GM12878 (cell line): ENCODE data around the gene C11orf97. TPM values are rescaled to one million over a fixed set of nuclear protein-coding genes. Genes with fewer than 3 reads are reported as not detected.

Experiments
- ATAC-seq: fragments of 200-7000 bp; cut with Tn5 transposase; 3 replicates; pipeline ENCODE4 v1.9.1; 2020; ENCODE audit warnings: mild to moderate bottlenecking, moderate library complexity
- BruUV-seq: library from RNA; stranded (reverse); fragments of 400-500 nt; replicated peaks from 2 replicates; lab custom pipeline; 2021; lab: Mats Ljungman, UMichigan
- CTCF ChIA-PET: fragments of 300-600 bp; sonication (Branson Sonifier 250); formaldehyde crosslinking; extraction: SDS; loops from one replicate; lab custom pipeline; 2021; ENCODE audit warnings: inconsistent platforms; lab: Yijun Ruan, JAX
- POLR2A ChIA-PET: fragments of 350-600 bp; formaldehyde crosslinking; extraction: SDS; loops from one replicate; lab custom pipeline; 2021; ENCODE audit warnings: inconsistent platforms; lab: Charles Lee
- RAD21 ChIA-PET: fragments of 300-600 bp; sonication (Branson Sonifier 250); formaldehyde crosslinking; loops from one replicate; lab custom pipeline; 2023; ENCODE audit warnings: antibody characterized with exemption; ENCODE audit not compliant: unreplicated experiment; lab: Charles Lee
- SMC1A ChIA-PET: fragments of 300-600 bp; sonication (Branson Sonifier 250); formaldehyde crosslinking; loops from one replicate; lab custom pipeline; 2023; ENCODE audit not compliant: unreplicated experiment, uncharacterized antibody; lab: Charles Lee
- DNase-seq: peaks from one replicate; pipeline ENCODE4 v3.0.0-alpha.2; 2011; ENCODE audit warnings: low read depth, low spot score
- FAIRE-seq: peaks from 3 replicates; lab custom pipeline; 2011; peaks lifted over from hg19 to GRCh38; lab: Jason Lieb, UNC
- H2AFZ ChIP-seq: 2 replicates; pipeline ENCODE4 v1.6.0; 2011; ENCODE audit warnings: low read depth, low read length, control low read depth; ENCODE audit not compliant: control insufficient read depth
- H3K27ac ChIP-seq: 2 replicates; pipeline ENCODE4 v1.5.1; 2011; ENCODE audit warnings: control low read depth; ENCODE audit not compliant: control insufficient read depth, insufficient read depth
- H3K27me3 ChIP-seq, 2 experiments: replicated peaks in 1 of 2; 2 replicates each; pipeline versions ENCODE4 v1.6.0 to v1.6.1; 2011; ENCODE audit warnings: low read length in 1 of 2; ENCODE audit not compliant: control insufficient read depth in 2 of 2, insufficient read depth in 2 of 2
- H3K36me3 ChIP-seq, 2 experiments: 2 replicates each; pipeline ENCODE4 v1.5.1; 2011; ENCODE audit warnings: low read length in 1 of 2; ENCODE audit not compliant: control insufficient read depth in 2 of 2, insufficient read depth in 2 of 2
- H3K4me1 ChIP-seq: 2 replicates; pipeline ENCODE4 v1.6.1; 2011; ENCODE audit warnings: mild to moderate bottlenecking, low read length, moderate library complexity, mixed read lengths; ENCODE audit not compliant: control insufficient read depth, insufficient read depth
- H3K4me2 ChIP-seq: 2 replicates; pipeline ENCODE4 v1.6.0; 2011; ENCODE audit warnings: control low read depth; ENCODE audit not compliant: control insufficient read depth, insufficient read depth
- H3K4me3 ChIP-seq: fragments of 200-600 bp; sonication (generic); 2 replicates; pipeline ENCODE4 v1.5.1; 2016
- H3K79me2 ChIP-seq: 2 replicates; pipeline ENCODE4 v1.6.0; 2011; ENCODE audit warnings: low read length; ENCODE audit not compliant: control insufficient read depth, insufficient read depth
- H3K9ac ChIP-seq: 2 replicates; pipeline ENCODE4 v1.8.0; 2011; ENCODE audit warnings: low read length, control low read depth, mixed read lengths; ENCODE audit not compliant: control insufficient read depth, insufficient read depth
- H3K9me3 ChIP-seq: replicated peaks from 3 replicates; pipeline ENCODE4 v1.5.1; 2011; ENCODE audit warnings: mild to moderate bottlenecking, low read length; ENCODE audit not compliant: control insufficient read depth, insufficient read depth
- H4K20me1 ChIP-seq: 2 replicates; pipeline ENCODE4 v1.6.0; 2011; ENCODE audit not compliant: control insufficient read depth, insufficient read depth
- ASH2L ChIP-seq: fragments of 300-600, 200-600 bp; sonication (generic); IDR thresholded peaks from 2 replicates; pipeline ENCODE4 v1.6.1; 2017; ENCODE audit warnings: low read depth, mild to moderate bottlenecking, borderline replicate concordance
- CBX3 ChIP-seq: fragments of 200-600 bp; sonication (generic); IDR thresholded peaks from 2 replicates; pipeline ENCODE4 v1.6.1; 2016; ENCODE audit warnings: low read depth, borderline replicate concordance
- CREB1 ChIP-seq: IDR thresholded peaks from 2 replicates; pipeline ENCODE4 v1.6.1; 2012; ENCODE audit warnings: low read depth, mild to moderate bottlenecking, inconsistent platforms
- EED ChIP-seq: sonication (generic); IDR thresholded peaks from 2 replicates; pipeline ENCODE4 v1.6.1; 2016; ENCODE audit warnings: antibody characterized with exemption, low read depth
- EP300 ChIP-seq, 2 experiments: fragments of 150-350 bp in 1 of 2; IDR thresholded peaks; 2 replicates each; pipeline ENCODE4 v1.6.1; 2011 to 2012; ENCODE audit warnings: low read depth in 2 of 2, low read length in 2 of 2, borderline replicate concordance in 1 of 2, improper control_type of control experiment in 1 of 2, inconsistent platforms in 1 of 2; ENCODE audit not compliant: control insufficient read depth in 1 of 2
- PML ChIP-seq: IDR thresholded peaks from 2 replicates; pipeline ENCODE4 v1.6.1; 2012; ENCODE audit warnings: low read length, inconsistent platforms
- RAD51 ChIP-seq: fragments of 450-650 bp; IDR thresholded peaks from 2 replicates; pipeline ENCODE4 v1.6.1; 2016; ENCODE audit warnings: moderate library complexity, mild to moderate bottlenecking, inconsistent platforms
- SMARCA5 ChIP-seq: fragments of 450-650 bp; IDR thresholded peaks from 2 replicates; pipeline ENCODE4 v1.6.1; 2017; ENCODE audit warnings: mild to moderate bottlenecking
- SP1 ChIP-seq: IDR thresholded peaks from one replicate; pipeline ENCODE4 v1.6.1; 2011; ENCODE audit warnings: low read depth, low read length
- TAF1 ChIP-seq: IDR thresholded peaks from 2 replicates; pipeline ENCODE4 v1.6.1; 2011; ENCODE audit warnings: mild to moderate bottlenecking, low read depth, low read length, borderline replicate concordance
- YY1 ChIP-seq: IDR thresholded peaks from 2 replicates; pipeline ENCODE4 v1.6.1; 2011; ENCODE audit warnings: low read depth, mild to moderate bottlenecking, low read length
- ZBED1 ChIP-seq: IDR thresholded peaks from 2 replicates; pipeline ENCODE4 v1.6.1; 2016; ENCODE audit warnings: borderline replicate concordance
- WGBS: methylation state at CpG from one replicate; pipeline ENCODE4 v1.1.6; 2016; ENCODE audit warnings: low lambda C conversion rate; ENCODE audit not compliant: insufficient replicate concordance, insufficient coverage; ENCODE audit errors: missing lambda C conversion rate; 5-methylcytosine and 5-hydroxymethylcytosine counted together
- in situ Hi-C: fragments of 300-500 bp; cut with MboI; formaldehyde crosslinking; loops from 9 replicates; pipeline ENCODE4 v1.14.3; 2018; ENCODE audit warnings: mixed read lengths
- intact Hi-C: fragments of 100-400 bp; cut with micrococcal nuclease; formaldehyde crosslinking; loops from one replicate; pipeline ENCODE4 v1.14.2; 2022; ENCODE audit not compliant: unreplicated experiment
- polyA plus RNA-seq, 11 experiments: library from polyadenylated mRNA; depleted of rRNA in 4 of 11; unstranded in 6 of 11; stranded (reverse) in 5 of 11; fragments of >200 nt; fragmentation: Nextera tagmentation in 4 of 11; fragmentation: Illumina TruSeq in 1 of 11; extraction: Ambion mirVana in 4 of 11; extraction: Trizol in 1 of 11; gene quantifications; 1 replicate in 1 of 11; 2 replicates in 10 of 11; pipeline versions ENCODE4 v1.2.1 to v1.2.3, GENCODE V29; 2011 to 2016; ENCODE audit warnings: inconsistent platforms in 2 of 11, missing spikeins in 2 of 11, low read depth in 1 of 11
- total RNA-seq, 4 experiments: library from RNA; depleted of rRNA in 3 of 4; stranded (reverse); fragments of >200 nt in 3 of 4; fragmentation: Illumina TruSeq in 1 of 4; extraction: Trizol in 1 of 4; gene quantifications; 2 replicates each; pipeline versions ENCODE4 v1.2.1 to v1.2.3, GENCODE V29; 2013 to 2021
- TF ChIP-seq, protein P1 (sequence below): IDR thresholded peaks from 2 replicates; pipeline ENCODE4 v1.6.1; 2011; ENCODE audit warnings: borderline replicate concordance, low read depth, mild to moderate bottlenecking, moderate library complexity, mixed read lengths, low read length; ENCODE audit not compliant: insufficient read depth; ENCODE audit errors: extremely low read length
- TF ChIP-seq, protein P2 (sequence below): fragments of 450-650 bp; IDR thresholded peaks from 2 replicates; pipeline ENCODE4 v1.6.1; 2018; ENCODE audit warnings: borderline replicate concordance, mild to moderate bottlenecking; ENCODE audit not compliant: partially characterized antibody
- TF ChIP-seq, protein P3 (sequence below): IDR thresholded peaks from 2 replicates; pipeline ENCODE4 v1.6.1; 2011; ENCODE audit warnings: borderline replicate concordance, low read depth, mild to moderate bottlenecking, moderate library complexity, low read length; ENCODE audit not compliant: insufficient read depth, poor library complexity, severe bottlenecking
- TF ChIP-seq, protein P4 (sequence below): fragments of 450-650 bp; IDR thresholded peaks from 2 replicates; pipeline ENCODE4 v1.6.1; 2014; ENCODE audit warnings: mild to moderate bottlenecking
- TF ChIP-seq, protein P5 (sequence below): IDR thresholded peaks from 2 replicates; pipeline ENCODE4 v1.6.1; 2011; ENCODE audit warnings: low read depth, low read length, improper control_type of control experiment, borderline replicate concordance

C11orf97 gene
- total and polyA plus RNA-seq, 10 of the 15 experiments (the other 5 are each of a cell fraction or from before 2014, with no cell fraction given), result not detected

DNA sequence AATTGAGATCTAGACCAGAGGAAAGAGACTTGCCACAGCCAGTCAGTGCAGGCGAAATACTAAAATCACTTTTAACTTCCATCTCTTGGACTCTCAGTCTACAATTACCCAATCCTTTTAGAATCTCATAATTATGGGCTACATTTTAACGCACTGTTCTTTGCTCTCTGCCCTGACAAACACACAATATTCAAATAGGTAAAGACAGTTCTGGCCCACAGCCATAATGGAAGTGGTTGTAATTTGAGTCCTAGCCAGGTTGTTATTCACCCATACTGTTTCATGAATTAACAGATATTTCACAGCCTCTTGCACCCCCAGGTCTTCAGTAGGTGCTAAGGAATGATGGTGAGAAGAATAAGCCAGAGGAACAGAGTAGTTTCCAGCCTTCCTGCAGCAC is 830 bp downstream of the C11orf97 start:
- H2AFZ ChIP-seq, result no peak overlapping the region
- DNase-seq (no peak), FAIRE-seq (peak; percentile 49), ATAC-seq (peak; percentile 47)
- H3K27ac ChIP-seq, result no peak overlapping the region
- in situ Hi-C loops (no loop called here), intact Hi-C loops (loop anchor here (10.0 kb wide), 1 partner anchor 242 kb away; no protein-coding TSS in a partner anchor)
- ChIA-PET SMC1A (interaction anchor here (1.1 to 1.8 kb wide), 7 partner anchors 11 to 180 kb away, joined by 3 to 8 read pairs (median 5); no protein-coding TSS in a partner anchor), CTCF (interaction anchor here (0.8 to 15.7 kb wide), 6 partner anchors 8 to 329 kb away, joined by 3 to 282 read pairs (median 6); no protein-coding TSS in a partner anchor), RAD21 (interaction anchor here (2.0 to 2.9 kb wide), 2 partner anchors 84 to 90 kb away, joined by 5 to 18 read pairs; no protein-coding TSS in a partner anchor), POLR2A (interaction anchor here (1.2 kb wide), 1 partner anchor 90 kb away, joined by 3 read pairs; no protein-coding TSS in a partner anchor)
- no TSS peak for BruUV-seq
- no peak overlapping the region for H3K4me2 ChIP-seq
- H3K27me3 ChIP-seq, result peaks cover 0 to 7% of the 10 kb centered on the region in 2 experiments; a peak in 1 of 4 replicates
- no peaks in the 10 kb centered on the region for H3K4me1 ChIP-seq
- H4K20me1 ChIP-seq, result no peaks in the 10 kb centered on the region
- H3K9me3 ChIP-seq, result no peaks in the 10 kb centered on the region
- no peaks in the 10 kb centered on the region for H3K79me2 ChIP-seq
- no peak overlapping the region for H3K4me3 ChIP-seq
- no peaks in the 10 kb centered on the region for H3K36me3 ChIP-seq
- 15% methylated on average over 2 of the region's 2 CpGs for WGBS
- H3K9ac ChIP-seq, result no peak overlapping the region
- TF ChIP-seq, protein P1, sequence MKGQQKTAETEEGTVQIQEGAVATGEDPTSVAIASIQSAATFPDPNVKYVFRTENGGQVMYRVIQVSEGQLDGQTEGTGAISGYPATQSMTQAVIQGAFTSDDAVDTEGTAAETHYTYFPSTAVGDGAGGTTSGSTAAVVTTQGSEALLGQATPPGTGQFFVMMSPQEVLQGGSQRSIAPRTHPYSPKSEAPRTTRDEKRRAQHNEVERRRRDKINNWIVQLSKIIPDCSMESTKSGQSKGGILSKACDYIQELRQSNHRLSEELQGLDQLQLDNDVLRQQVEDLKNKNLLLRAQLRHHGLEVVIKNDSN, result no peak
- TF ChIP-seq, protein P2, sequence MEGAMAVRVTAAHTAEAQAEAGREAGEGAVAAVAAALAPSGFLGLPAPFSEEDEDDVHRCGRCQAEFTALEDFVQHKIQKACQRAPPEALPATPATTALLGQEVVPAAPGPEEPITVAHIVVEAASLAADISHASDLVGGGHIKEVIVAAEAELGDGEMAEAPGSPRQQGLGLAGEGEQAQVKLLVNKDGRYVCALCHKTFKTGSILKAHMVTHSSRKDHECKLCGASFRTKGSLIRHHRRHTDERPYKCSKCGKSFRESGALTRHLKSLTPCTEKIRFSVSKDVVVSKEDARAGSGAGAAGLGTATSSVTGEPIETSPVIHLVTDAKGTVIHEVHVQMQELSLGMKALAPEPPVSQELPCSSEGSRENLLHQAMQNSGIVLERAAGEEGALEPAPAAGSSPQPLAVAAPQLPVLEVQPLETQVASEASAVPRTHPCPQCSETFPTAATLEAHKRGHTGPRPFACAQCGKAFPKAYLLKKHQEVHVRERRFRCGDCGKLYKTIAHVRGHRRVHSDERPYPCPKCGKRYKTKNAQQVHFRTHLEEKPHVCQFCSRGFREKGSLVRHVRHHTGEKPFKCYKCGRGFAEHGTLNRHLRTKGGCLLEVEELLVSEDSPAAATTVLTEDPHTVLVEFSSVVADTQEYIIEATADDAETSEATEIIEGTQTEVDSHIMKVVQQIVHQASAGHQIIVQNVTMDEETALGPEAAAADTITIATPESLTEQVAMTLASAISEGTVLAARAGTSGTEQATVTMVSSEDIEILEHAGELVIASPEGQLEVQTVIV, result no peak
- TF ChIP-seq SMARCA5, result no peak
- no peak for TF ChIP-seq EP300 (IDR thresholded peaks at IDR 0.05; ENCODE audit: borderline replicate concordance in 1 of 2, control insufficient read depth in 1 of 2, low read depth in 2 of 2, low read length in 2 of 2)
- no peak for TF ChIP-seq ASH2L
- TF ChIP-seq CBX3, result no peak
- no peak for TF ChIP-seq RAD51
- TF ChIP-seq CREB1, result no peak
- TF ChIP-seq SP1, result no peak
- TF ChIP-seq, protein P3, sequence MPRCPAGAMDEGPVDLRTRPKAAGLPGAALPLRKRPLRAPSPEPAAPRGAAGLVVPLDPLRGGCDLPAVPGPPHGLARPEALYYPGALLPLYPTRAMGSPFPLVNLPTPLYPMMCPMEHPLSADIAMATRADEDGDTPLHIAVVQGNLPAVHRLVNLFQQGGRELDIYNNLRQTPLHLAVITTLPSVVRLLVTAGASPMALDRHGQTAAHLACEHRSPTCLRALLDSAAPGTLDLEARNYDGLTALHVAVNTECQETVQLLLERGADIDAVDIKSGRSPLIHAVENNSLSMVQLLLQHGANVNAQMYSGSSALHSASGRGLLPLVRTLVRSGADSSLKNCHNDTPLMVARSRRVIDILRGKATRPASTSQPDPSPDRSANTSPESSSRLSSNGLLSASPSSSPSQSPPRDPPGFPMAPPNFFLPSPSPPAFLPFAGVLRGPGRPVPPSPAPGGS, result no peak
- TF ChIP-seq, protein P4, sequence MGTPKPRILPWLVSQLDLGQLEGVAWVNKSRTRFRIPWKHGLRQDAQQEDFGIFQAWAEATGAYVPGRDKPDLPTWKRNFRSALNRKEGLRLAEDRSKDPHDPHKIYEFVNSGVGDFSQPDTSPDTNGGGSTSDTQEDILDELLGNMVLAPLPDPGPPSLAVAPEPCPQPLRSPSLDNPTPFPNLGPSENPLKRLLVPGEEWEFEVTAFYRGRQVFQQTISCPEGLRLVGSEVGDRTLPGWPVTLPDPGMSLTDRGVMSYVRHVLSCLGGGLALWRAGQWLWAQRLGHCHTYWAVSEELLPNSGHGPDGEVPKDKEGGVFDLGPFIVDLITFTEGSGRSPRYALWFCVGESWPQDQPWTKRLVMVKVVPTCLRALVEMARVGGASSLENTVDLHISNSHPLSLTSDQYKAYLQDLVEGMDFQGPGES, result no peak
- TF ChIP-seq PML, result no peak
- TF ChIP-seq, protein P5, sequence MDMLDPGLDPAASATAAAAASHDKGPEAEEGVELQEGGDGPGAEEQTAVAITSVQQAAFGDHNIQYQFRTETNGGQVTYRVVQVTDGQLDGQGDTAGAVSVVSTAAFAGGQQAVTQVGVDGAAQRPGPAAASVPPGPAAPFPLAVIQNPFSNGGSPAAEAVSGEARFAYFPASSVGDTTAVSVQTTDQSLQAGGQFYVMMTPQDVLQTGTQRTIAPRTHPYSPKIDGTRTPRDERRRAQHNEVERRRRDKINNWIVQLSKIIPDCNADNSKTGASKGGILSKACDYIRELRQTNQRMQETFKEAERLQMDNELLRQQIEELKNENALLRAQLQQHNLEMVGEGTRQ, result no peak
- TF ChIP-seq ZBED1, result no peak
- no peak for TF ChIP-seq EED
- no peak for TF ChIP-seq TAF1
- TF ChIP-seq YY1, result no peak
